Stimulated activated CD8-positive, alpha-beta memory T cell treated with anti-CD3 and anti-CD28 coated beads, Interleukin-4, amount 100 ng/mL, for 1 hour (primary cell): Measurements from ENCODE around the gene CTDSPL.

ENCODE experiments used
- DNase-seq, 2 donors: peaks; one replicate each; pipeline ENCODE4 v3.0.0-alpha.2; 2020; ENCODE audit warnings: low read depth in 2 of 2, low spot score in 1 of 2

The CTDSPL gene

DNA sequence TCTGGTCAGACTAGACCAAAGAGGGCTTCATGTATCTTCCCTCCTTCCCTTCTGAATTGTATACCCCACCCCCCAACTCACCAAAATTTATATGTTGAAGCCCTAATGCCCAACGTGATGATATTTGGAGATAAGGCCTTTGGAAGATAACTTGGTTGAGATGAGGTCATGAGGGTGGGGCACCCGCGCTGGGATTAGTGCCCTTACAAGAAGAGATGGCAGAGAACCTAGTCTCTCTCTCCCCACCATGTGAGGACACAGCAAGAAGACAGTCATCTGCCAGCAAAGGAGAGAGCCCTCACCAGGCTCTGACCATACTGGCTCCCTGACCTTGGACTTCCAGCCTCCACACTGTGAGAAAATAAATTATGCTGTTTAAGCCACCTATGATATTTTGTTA, 154.3 kb downstream of the CTDSPL start:
- DNase-seq: no peak

DNA sequence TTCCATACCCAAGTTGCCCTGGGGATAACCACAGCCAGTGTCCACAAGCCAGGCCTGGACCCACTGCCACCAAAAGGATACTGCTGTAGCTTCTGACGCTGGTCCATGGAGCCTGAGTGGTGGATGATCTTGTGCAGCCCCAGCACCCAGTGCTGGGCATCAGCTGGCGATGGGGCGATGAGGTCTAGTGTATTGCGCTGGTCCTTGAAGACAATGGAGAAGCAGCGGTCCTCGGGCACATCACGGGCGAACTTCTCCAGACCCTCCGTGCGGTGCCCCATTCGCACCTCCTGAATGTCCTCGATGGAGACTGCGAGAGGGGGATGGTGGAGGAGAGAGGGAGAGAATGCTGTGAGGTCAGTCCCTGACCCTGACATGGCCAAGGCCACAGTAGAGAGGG, 154.7 kb downstream of the CTDSPL start:
- DNase-seq: no peak

DNA sequence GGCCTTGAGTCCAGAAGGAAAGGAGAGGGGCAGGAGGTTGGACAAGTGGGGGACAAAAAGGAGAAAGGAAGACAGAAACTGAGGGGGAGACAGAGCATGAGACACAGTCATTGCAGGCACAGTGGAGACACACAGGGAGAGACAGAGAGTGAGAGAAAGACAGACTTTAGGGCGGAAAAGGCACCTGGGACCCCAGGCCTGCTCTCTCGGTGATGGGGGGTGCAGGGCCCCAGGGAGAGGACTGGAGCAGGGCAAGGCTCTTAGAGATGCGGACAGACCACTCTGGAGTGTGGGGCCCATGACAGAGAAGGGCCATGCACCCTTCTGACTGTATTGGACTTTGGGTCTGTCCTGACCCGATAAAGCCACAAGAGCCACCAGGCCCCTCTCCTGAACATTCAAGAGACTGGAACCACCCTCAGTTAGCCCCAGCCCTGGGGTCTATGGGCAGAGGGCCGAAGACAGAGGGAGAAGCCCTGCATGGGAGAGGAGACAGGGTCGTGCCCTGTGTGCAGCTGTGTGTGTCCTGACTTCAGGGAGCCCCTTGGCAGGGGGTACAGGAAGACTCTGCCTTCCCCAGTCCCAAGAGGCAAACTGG, 155.3 kb downstream of the CTDSPL start:
- no peak for DNase-seq

DNA sequence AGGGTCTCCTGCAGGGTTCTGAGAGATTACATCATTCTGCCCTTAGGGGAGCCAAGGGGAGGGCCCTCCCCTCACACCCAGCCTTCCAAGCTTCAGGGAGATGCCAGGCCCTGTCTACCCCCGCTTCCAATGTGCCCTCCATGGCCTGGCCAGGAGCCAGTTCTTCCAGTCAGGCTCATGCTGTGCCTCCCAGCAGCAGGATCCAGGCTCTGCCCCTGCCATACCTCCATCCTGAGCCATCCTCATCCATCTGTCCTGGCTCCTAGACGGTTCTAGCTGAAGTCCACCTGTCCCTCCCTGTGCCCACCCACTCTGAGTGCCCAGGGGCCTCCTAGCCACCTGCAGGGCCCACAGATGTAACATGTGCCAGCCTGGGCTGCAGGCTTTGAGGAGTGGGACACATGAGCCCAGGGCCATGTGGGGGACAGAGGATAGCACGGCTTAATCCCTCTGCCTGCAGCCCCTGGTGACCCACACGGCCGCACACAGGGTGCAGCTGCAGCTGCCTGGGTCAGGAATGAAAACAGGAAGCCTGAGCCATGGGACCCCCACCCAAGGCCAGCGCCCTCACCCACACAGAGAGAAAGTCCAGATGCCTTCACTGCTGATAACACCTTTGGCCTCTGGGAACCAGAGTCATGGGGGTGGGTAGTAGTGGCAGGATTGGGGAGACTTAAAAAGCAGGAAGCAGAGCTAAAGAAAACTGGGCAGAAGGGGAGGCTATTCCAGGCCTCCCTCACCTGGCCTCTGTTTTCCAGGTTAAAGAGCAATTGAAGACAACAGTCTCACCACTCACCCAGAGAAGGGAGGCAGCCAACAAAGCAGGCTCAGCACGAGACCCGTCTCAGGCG, 156.0 kb downstream of the CTDSPL start:
- no peak for DNase-seq

DNA sequence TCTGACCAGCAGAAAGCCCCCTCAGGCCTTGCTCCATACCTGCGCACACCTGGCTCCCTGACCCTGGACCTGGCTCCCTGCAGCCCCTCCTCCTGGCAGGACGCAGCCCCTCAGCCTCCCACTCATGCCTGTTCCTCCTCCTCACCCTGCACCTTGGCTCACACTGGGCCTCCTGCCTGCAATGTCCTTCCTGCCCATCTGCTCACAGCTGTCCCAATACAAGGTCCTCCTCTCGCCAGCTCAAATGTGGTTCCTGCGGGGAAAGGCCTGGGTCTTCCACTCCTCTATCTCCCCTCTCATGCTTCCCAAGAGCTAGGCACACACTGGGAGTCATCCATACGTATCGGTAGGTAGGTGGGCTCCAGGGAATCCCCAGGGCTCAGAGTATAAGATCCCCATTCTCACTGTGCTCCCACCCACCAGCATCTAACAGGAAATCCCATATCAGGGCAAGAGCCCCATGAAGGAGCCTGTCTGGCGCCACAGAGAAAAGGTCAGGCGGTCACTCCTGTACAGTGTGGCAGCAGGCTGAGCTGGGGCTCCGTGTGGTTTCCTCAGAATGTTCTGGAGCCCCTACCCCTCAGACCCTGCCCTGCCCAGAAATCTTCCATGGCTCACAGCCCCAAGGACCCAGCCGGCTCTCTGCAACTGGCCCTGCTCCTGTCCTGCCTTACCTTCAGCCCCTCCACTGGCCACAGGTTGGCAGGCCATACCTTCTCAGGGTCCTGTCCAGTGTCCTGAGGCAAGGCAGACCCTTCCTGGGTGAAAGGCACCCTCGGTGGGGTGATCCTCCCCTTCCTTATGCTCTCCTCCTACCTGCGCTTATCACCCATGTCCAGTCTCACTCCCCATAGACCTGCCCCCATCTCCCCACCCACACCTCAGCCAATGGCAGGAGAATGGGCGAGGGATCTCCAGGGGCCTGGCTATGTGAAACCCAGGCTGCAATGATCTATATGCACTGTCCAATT, 156.9 kb downstream of the CTDSPL start:
- DNase-seq: no peak

DNA sequence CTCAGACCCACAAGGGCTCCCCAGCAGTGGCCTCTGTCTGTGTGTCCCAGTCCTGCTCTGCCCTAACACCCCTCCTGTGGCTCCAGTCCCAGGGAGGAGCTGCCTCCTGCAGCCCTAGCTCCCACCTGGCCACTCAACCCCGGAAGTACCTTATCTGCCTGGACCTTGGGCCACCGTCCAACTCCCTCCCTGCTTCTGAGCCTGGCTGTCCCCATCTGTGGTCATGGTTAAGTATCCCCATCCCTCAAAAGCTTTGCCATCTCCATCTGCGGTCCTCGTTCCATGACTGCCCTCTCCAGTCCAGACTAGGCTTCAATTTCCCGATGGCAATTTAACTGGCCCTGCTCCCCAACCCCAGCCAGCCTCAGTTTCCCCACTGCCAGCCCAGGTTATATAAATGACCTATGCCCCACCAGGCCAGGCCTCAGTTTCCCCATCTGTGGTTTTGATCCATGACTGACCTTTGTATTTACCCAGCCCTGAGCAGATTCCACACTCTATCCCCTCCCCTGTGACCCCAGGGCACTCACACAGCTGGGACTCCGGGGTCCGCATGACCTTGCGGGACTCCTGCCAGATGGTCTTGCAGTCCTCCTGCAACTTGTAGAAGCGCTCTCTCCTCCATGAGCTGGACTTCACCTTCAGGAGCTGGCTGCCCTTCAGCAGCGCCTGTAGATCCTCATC, 158.1 kb downstream of the CTDSPL start:
- no peak for DNase-seq

DNA sequence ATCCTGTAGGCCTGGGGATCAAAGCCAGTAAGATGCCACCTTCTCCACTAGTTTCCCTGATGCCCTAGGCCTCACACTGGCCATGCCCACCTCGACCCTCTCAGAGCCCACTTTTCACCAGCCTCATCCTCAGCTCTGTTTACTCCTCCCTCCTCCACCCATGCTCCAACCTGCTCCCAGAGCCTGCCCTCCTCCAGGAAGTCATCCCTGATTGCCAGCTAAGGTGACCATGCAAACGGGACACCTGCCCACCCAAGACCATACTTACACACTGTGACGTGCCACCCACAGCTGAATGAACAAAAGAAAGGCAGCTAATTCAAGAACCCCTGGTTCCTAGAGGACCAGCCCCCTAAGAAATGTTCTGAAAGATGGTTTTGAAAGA, 158.7 kb downstream of the CTDSPL start:
- no peak for DNase-seq

DNA sequence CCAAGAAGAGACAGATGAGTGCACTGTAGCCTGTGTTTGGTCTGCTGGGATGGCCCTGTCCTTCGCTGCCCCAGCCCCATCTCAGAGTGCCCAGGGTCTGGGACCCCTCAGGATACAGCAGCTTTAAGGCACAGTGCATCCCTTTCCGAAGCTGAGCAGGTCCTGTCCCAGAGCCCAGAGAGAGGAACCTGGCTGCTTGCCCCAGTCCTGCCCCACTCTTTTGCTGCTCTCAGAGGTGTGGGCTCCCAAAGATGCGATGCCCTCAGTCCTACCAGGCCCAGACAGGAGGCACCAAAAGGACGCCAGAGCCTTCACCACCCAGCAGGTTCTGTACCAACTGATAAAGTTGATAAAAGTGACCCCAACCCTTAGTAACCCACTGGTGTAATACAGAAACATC, 159.5 kb downstream of the CTDSPL start:
- no peak for DNase-seq

DNA sequence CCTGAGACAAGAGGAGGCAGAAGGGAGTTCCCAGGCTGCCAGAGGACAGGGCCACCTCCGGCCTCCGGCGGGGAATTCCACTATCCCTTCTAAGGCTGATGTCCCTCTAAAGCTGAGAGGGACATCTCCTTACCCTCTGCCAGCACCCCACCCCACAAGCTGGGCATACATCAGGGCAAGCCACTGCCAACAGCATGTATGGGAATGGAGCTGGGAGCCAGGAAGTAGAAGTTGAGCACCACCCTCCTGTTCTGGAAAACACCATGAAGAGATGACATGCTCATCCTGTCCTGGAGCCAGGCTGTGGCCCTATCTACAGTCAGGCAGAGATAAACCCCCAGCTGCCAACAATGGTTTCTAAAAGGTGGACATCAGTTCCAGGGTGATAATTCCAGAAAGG, 160.6 kb downstream of the CTDSPL start:
- no peak for DNase-seq

DNA sequence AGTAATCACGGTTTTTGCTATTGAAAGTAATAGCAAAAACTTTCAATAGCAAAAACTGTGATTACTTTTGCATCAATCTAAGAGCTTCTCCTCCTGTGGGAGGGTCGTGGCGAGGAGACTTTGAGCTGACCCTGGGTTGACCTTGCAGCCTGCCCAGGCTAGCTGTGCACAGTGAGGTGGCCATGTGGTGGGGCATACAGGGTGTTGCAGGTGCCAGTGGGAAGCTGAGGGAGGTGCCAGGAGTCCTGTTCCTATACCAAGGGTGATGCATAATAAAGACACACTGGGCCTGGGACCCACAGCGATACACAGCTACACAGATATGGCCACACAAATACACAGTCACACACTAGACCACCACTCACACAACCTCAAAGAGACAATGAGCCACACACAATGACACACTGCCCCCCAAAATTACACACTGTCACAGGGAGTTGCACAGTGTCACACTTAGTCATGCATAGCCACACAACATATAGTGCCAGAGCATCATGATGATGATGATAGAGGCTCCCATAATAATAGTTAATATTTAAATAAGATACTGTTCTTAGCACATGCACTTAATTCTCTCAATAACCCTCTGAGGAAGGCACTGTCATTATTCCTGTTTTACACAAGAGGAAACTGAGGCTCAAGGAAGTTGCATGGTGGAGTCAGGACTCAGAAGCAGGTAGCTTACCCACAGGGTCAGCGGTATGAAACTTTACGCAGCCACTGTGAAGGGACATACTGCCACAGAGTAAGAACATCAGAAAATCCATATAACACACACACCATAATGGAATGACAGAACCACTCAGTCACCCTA, 161.4 kb downstream of the CTDSPL start:
- DNase-seq: no peak

DNA sequence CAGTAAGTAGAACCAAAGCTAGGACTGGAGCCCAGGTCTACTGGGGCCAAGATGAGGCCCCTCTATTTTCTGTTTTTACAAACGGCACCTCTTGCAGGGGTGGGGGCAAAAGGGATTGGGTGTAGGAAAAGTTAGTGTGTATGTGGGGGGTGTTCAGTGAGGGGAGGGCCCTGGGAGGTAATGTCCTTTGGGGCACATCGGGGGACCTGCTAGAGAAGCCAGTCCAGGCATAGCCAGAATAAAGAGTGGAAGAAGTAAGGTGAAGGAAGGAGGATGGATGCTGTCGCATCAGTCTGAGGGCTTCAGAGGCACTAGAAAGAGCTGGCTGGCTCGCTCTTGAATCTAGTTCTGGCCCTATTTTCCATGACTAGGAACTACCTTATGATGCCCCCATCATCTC, 165.2 kb downstream of the CTDSPL start:
- DNase-seq: no peak

DNA sequence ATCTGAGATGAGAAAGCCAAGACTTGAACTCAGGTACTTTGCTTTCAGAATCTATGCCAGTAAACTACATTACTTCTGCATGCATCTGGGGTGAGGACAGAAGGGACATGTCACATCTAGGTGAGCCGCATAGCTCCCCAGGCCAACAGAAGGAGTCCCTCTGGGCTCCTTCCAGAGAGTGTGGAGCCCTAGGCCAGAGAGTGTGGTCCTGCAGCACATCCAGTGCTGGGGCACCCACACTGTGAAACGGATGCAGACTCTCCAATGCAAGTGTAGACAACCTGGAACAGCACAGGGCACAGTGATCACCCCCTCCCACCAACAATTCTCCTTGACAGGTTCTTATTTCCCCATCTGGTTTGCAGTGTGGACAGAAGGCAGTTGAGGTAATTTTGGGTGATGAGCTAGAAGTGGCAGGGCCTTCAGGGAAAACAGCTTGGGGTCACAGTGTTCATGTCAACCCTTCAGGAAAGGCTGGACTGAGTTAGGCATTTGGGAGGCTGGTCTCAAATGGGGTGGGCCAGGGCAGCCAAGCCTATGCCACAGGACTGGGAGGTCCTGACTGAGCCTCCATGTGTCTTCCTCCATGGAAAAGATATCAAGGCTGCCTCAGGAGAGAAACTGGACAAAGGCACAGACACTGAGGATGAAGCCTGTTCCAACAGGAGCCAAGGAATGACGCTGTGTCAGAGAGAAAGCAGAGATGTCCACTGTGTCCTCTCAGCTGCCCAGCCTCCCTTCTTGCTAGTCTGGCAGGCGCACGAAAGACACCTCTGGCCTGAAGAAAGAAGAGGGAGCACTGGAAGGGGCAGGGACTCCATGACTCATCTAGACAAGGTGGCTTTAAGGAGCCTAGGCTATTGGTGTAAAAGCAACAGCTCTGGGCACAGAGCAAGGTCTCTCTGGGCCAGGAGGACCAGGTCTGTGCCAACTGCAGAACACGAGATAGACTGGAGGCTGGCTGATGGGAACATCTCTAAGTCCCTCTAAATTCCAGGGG, 166.1 kb downstream of the CTDSPL start:
- no peak for DNase-seq

DNA sequence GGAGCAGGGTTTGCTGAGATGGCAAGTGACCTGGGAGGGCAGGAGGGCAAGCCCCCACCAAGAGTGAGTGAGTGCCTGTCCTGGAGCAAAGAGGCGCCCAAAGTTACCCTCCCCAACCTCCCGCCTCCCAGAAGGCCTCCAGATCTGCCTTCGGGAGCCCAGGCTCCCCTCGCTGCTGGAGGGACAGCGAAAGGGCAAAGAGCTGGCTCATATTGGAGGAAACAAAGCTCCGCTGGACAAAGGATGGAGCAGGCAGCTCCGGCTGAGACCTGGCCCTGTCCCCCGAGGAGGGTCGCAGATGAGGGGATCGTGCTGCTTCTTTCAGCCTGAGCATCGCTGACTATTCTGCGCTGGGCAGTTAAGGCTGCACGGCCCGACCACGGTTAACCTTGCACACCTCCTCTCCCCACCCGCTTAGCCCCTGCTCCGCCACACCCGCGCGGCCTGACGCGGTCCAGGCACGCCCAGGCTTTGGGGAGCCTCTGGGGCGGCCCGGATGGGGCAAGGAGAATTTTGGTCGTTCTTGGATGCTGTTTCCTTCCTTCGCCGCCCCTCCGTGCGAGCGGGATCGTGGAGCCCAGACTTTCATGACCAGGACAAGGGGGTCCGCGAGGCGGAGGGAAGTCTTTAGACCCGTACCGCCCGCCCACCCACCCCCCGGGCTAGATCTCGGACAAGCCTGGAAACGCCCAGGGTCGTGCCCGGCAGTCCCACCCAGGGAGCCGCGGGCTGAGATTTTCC, 167.1 kb downstream of the CTDSPL start:
- DNase-seq: no peak

DNA sequence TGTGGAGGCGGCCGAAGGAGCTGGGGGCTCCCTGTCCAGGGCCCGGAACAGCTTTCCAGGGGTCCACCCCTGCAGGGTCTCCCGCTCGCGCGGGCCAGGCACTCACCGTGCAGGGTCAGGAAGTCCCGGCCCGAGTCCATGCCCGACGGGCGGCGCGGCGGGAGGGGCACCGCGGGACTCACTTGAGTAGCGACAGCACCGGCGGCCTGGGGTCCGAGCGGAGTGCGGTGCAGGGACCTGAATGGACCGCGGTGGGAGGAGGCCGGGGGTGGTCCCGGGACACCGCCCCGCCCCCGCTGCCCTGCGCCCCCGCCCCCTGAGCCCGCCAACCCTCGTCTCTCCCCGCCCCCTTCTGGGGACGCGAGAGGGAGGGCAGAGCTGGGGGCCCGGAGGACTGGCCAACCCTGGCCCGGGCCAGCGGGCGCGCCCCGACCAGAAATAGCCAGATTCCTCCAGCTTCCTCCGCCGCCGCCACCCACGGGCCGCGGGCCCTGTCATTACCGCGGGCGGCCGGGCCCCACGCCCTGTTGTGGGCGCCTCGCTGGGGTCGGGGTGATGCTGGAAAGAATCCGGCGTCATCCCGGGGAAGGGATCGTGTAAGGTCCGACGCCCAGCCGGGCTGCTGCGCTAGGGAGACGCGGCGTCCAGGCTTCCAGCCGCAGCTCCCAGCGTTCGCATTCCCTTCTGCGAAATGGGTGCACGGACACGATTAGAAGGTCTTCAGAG, 167.9 kb downstream of the CTDSPL start, which contains the start of gene PLCD1:
Gene PLCD1, minus strand, starts transcription at position 243 of the 726 bp plus-strand sequence. Its CDS starts 103 bp downstream, at position 140.
- no peak for DNase-seq

DNA sequence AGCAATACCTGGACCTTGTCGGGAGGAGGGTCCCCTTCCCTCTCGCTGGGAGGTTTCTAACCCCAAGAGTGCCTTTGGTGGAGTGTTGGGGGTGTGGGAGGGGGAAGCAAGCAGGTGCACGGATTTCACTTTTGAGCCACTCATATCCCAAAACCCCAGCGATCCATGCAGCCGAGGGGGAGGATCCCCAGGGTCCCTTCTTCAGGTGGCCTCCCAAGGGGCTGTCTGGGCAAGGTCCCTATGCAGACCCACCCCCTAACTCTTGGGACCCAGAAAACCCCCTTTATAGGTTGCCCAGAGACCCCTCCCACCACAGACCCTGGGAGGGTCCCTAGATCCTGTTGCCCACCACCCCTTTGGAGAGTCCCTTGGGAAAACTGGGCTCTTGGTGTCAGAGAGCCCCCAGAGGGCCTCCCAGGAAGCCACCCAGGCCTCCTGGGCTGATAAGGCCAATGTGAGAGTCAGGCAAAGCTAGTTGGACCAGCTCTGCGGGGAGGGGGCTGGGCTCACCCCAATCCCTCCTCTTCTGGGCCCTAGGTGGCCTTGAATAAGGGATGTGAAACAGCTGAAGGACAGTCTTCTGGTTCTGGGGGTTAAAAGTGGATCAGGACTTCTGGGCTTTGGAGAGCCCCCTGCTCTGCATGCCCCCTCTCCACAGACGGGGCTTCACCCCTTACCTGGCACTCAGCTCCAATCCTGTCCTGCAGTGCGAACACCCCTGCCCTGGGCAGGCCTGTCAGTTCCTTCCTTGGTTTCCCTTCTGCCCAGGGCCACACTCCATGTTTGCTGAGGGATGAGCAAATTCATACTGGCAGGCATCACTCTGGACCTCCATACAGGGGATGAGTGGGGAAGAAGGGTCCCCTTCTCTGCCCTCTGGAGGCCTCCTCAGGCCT, 168.7 kb downstream of the CTDSPL start:
- DNase-seq: no peak
